T-helper 9 cell (primary cell): ENCODE results near the gene TIMP3.

ENCODE experiments used
- DNase-seq: peaks from one replicate; pipeline ENCODE4 v3.0.0-alpha.2; 2020

Gene TIMP3

DNA sequence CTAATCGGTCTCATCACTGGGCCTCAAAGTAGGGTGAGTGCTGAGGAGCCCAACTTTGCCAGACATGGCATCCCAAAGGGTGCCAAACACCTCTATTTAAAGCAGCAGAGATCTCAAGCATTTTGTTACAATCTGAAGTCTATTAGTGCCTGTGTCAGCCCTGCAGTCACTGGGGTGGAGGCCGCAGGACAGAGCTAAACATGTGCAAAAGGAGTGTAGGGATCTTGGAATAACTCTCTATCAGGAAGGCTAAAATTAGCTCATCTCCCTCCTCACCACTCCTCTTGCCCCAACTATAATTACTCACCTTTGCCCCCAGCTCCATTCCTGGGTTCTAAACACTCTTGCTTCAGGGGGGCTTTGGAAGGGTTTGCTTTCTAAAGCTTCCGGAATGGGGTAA is 87.5 kb downstream of the TIMP3 start:
- DNase-seq = no peak

DNA sequence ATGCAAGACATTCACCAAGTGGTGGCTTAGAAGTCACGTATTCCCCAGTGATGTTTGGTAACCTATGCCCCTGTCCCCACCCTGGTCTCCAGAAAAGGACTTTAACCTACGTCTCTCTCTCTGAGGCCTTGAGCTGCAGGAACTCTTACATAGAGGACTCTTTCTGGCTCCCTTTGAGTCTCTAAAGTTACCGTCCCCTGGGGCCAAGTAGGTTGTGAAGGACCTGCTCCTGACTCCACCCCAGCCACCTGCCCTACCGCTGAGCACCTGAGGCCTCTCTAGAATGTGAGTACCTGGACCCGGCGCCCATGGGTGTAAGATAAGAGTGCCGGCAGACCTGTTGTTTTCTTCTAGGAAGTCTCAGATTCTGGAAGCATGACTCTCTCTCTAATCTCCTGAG is 95.4 kb downstream of the TIMP3 start:
- no peak for DNase-seq

DNA sequence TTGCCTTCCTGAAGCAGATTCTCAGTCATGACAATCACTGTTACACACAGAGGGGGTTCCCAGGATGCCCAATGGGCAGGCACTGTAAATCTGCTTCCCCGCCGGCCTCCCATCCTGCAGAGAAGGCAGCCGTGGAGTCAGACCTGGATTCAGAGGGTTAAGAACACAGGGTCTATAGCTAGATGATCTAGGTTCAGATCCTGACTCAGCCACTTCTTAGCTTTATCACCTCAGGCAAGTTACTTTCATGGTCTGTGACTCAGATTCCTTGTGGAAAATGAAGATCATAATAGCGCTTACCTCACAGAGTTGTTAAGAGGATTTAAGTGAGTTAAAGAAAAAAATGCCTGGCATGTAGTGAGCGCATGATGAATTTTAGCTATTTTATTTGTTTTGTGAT is 95.9 kb downstream of the TIMP3 start:
- DNase-seq = no peak

DNA sequence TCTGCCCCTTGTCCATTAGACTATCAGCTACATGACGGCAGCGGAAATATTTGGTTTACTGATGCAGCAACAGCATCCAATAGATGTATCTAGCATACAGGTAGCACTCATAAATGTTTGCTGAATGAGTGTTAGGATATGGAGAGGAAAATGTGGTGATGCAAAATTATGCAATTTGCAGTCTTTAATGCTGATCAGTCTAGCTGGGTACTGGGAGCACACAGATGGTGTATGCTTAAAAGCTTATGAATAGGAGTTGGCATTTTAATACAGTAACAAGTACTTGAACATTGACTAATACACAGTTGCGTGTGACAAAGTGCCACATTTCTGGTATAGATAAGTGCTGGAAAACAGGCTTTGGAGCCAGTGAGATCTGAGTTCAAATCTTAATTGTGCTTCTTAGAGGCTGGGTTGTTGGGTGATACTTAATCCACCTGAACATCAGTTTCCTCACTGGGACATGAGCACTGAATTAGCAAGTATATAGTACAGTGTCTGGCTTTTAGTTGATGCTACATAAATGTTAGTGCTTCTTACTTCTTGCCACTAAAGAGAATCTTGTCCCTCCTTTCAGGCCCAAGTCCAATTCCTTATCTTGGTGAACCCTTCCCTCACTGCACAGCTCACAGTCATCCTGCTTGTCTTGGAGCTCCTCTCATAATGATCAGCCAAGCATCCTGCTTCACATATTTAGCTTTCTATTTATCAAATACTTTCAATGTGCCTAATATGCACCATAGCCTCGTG is 99.6 kb downstream of the TIMP3 start:
- DNase-seq = no peak

DNA sequence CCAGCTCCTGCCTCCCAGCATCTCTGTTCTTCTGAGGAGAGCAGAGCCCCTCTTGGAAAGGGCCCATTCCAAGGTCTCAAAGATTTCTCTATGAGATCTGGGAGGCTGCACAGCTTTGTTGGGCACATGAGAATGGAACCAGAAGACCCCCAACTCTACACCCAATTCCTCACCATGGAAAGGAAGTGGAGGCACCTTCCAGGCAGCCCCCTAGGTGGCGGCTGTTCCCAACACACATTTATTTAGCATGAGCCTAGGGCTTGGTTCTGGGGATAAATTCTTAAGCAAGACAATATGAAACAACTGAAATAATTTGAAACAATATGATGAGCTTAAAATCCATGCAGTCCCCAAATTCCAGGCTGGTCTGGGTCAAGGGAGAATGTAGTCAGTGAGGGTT is 100.4 kb downstream of the TIMP3 start:
- no peak for DNase-seq

DNA sequence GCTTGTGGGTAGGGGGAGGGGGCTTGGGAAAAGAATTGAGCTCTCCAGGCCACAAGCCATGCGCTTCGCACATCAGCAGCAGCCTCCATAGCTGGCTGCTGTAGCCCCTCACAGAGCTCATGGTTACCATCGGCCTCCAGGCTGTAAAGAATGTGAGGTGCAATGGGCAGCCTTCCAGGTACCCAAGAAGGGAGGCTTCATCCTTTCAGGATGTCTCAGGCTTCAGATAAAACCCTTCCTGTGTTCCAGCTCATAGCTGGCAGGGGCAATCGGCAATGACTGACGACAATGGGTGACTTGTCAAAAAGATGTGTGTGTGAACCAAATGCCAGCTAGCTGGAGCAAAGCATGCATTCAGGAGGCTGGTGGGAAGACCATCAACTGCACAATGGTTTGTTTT is 102.0 kb downstream of the TIMP3 start:
- no peak for DNase-seq

DNA sequence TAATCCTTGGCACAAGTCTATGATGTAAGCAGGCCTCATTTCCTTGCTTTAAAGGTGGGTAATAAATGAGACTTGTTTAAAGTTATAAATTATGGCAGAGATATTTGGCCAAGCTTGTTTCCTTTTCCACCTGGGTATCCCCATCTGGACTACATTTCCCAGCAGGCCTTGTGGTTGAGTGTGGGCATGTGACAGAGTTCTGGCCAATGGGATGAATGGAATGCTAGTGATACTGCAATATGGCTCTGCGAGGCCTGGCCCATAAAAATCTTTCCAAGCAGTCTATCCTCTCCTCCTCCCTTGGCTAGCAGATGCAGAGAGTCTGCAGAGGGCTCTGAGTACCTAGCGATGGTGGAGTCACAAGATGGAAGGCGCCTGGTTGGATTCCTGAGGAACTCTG is 102.5 kb downstream of the TIMP3 start:
- DNase-seq = no peak

DNA sequence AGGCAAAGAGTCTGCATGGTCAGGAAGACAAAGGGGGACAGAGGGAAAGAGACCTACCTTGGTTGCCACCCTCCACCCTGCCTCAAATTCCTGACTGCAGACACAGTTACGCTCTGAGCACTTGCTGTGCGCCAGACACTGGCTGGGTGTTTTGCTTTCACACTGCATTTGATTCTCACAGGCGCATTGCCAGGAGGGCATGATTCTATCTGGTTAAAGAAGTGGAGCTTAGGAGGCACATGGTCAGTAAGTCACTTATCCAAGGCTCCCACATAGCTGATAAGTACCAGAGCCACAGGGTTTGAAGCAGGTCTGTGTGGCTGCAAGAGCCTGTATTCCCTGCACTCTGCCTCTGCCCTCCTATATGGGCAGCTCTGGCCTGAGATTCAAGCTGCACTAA is 103.9 kb downstream of the TIMP3 start:
- DNase-seq = no peak

DNA sequence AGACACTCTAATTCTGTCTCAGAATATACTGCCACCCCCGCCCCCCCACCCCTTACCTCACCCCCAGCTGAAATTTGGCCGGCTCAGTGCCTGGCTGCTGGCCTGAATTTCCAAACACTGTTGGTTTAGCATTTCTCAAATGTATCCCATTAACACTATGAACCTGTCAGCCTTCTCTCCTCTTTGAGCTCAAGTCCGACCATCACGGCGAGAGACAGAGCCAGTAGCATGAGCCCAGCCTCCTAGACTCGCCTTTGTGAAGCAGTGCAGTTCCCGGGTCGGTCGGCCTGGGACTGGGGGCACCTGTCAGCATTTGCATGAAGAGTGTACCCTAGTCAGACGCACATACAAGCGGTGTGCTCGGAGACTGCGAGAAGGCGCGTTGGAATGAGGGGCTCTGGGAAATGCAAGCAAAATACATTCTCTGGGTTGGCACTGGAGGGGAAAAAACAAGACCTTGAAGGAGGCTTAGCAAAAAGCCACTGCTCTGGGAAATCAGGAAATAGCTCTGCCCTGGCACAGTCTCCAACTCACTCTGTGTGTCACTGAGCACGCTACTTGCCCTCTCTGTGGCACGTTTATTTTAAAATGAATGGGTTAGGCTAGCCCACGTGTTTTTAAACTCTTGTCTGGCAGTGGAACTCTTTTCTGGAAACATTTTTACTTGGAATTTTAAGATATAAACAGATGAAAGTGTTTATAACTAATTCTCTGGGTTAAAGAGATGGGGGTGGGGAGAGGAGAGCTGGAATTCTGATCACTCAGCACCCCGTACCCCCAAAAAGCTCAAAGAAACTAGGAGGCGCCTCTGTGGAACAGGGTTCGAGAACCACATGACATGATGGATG is 108.3 kb downstream of the TIMP3 start:
- DNase-seq = no peak

DNA sequence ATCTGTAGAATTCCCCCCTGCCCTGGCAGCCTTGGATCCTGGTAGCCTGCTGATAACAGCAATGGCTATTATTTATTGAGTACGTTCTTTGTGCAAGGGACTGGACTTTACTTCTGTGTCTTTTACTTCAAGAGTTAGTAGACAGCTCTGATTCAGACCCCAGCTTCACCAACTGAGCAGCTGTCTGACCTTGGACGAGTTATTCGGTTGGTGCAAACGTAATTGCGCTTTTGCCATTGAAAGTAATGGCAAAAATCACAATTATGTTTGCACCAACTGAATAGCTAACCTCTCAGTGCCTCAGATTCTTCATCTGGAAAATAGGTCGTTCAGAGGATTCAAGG is 108.9 kb downstream of the TIMP3 start:
- no peak for DNase-seq

DNA sequence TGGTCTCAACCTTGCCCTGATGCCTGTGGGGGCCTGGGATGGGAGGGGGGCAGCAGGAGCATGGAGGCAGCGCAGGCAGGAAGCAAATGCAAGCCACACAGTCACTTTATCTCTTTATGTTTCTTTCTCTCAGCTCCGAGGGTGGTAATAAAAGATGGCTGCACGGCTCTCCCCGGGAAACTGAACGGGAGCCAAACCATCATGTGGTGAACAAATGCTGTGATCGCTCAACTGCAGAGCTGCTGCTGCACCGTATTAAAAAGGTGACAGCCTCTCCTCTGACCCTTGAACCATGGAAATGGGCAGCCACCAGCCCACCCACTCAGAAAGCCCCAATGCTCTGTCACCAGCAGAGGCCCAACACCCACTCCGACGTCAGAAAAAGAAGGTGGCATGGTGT is 110.0 kb downstream of the TIMP3 start:
- no peak for DNase-seq
